ENCODE data around the gene TMPRSS7.

TMPRSS7 gene

GRCh38 chr3:112034436-112034835, at the start of gene TMPRSS7:
TSS of gene TMPRSS7 (plus strand) at chr3:112034736. CDS start at chr3:112034846, 110 bp downstream.
- in situ Hi-C loops (cut with MboI; ENCODE audit: low sequenced_read_pairs) = no loop called here

DNA sequence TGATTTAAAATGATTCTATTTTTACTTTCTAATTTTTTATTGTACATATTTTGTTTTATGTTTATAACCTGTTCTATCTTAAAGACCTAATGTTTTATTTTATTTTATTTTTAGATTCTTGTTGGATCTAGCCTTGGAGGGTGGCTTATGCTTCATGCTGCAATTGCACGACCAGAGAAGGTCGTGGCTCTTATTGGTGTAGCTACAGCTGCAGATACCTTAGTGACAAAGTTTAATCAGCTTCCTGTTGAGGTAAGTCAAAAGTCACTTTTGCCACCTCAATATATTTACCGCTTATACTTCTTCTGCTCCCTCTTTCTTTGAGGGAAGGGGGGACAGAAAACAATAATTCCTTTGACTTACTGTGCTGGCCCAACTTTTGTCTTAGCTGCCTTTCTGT, 47.7 kb upstream of the TMPRSS7 start:
- in situ Hi-C loops (cut with MboI; ENCODE audit: low sequenced_read_pairs) = no loop called here

- in situ Hi-C loops (cut with MboI; ENCODE audit: low sequenced_read_pairs) = no loop called here
Observed at GRCh38 chr3:111989061-111989678, 45.4 kb upstream of the TMPRSS7 start.

DNA sequence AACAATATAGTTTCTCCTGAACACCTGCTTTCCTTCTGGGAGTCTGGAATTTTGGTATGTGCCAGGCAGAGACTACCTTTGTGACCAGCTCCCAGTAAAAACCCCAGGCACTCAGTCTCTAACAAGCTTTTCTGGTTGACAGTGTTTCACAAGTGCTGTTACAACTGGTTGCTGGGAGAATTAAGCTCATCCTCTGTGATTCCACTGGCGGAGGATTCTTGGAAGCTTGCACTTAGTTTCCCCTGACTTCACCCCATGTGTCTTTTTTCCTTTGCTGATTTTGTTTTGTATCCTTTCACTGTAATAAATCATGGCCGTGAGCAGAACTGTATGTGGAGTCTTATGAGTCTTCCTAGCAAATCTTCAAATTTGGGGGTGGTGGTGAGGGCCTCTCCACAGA, 41.5 kb upstream of the TMPRSS7 start:
- in situ Hi-C loops (cut with MboI; ENCODE audit: low sequenced_read_pairs) = no loop called here

DNA sequence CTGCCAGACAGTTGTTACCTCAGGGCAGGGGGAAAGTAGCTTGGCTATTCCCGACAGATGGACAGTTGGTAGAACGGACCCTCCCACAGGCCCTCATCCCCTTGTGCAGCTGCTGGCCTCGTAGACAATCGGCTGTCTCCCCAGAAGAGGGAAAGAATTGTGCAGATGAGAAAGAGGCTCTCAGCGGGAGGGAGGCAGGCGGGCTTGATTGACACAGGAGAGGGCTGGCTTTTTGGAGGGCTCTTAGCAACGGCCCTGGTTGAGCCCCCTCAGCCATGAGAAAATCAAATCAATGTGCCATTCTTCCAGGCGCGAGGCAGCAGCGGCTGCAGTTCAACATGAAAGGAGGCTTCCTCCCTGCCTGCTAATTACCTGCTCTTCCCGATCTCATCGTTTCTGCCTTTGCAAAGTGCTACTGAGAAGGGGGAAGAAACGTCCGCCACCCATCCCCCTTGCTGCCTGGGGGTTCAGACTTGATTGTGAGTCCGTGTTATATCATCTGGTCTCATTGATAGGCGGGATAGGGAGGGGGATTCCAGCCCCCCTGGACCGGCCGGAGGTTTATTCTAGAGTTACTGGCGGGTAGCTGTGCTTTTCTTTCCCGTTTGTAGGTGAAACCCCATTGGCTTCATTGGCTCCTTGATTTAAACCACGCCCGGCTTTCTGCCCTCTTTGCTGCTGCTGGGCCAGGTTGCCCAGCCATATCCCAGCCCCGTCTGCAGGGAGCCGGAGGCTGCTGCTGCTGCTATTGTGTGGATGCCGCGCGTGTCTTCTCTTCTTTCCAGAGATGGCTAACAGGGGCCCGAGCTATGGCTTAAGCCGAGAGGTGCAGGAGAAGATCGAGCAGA, 35.7 kb upstream of the TMPRSS7 start, which contains the start of gene TAGLN3:
TAGLN3 (plus strand) TSS at position 287 of the 848 bp plus-strand sequence; CDS start at position 788, 501 bp downstream.
- in situ Hi-C loops (cut with MboI; ENCODE audit: low sequenced_read_pairs) = no loop called here

DNA sequence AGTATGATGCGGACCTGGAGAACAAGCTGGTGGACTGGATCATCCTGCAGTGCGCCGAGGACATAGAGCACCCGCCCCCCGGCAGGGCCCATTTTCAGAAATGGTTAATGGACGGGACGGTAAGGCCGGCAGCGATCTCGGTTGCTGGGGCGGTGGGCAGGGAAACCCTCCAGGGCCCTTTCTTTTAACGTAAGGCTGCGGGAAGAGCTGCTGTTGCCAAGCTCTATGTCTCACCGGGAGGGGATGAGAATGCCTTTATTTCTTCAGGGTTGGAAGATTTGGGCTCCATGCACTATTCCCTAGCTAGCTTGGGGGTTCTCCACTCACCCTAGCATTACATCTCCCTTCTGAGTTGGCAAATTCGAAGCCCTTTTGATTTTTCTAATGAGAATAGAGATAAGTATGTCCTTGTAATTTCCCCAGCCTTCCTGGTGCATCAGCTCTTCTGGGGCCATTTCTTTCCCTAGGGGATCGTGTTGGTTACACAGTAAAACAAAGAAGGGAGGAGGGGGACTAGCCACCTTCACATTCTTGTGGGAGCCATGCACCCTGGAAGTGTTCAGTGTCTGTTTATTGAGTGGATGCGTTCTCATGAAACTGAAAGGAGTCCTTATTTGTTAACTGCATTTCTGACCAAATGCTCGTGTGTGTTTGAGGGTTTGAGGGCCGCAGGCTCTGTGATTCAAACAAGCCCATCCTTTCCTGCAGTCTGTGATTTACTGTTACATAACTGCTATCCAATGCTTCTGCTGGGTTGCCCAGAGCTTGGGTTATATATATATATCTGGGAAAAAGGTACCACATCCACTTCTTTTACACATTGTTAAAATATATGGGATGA, 34.8 kb upstream of the TMPRSS7 start:
- in situ Hi-C loops (cut with MboI; ENCODE audit: low sequenced_read_pairs) = no loop called here

DNA sequence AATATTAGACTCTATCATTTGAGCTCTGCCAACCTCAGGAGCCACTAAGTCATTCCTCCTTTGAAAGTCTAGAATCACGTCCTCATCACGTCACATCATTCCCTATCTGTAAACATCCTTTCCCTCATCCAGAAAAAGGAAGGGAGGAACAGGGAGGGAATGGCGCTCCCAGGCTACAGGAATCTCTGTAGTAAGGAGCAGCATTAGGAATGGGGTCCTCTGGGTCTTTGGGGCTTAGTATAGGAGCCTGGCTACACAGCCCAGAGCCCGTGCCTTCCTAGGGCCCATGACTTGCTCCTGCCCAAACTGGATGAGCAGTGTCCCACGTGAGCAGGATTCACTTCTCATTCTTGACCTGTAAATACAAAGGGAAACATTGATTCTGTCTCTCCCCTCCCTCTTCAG, 34.2 kb upstream of the TMPRSS7 start:
- in situ Hi-C loops (cut with MboI; ENCODE audit: low sequenced_read_pairs) = no loop called here

DNA sequence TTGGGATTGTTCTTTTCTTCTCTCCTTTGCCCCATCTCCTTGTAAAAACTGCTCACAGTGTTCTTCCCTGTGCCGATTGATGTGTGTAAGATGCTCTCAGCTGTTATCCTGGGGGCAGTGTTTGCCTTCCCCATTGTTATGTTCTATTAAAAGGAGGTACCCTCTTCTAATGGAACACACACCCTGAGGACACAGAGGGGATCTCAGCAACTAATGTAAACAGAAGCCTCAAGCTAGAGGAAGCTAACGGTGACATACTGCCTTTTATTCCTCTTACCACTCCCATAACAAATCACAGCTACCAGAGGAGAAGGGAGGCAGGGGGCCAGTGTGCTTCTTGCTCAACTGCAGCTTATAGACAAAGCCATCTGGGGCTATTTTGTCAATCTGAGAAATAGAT, 33.6 kb upstream of the TMPRSS7 start:
- in situ Hi-C loops (cut with MboI; ENCODE audit: low sequenced_read_pairs) = no loop called here

DNA sequence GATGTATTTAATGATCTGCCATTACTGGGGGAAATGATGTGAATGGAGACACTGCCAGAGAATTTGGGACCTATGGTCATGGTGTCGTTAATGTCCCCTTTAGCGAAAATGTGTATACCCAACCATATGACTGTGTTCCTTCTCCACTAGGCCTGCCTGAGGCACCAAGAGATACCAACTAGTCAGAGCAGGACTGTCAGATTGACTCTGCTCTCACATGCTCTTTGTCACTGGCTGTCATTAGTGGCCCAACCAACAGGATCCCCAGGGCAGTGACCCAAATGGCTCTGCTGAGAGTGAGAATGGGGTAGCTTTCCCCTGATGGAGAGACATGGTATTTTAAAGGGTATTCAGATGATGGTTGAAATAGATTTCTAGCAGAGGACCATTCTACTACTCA, 33.0 kb upstream of the TMPRSS7 start:
- in situ Hi-C loops (cut with MboI; ENCODE audit: low sequenced_read_pairs) = no loop called here

DNA sequence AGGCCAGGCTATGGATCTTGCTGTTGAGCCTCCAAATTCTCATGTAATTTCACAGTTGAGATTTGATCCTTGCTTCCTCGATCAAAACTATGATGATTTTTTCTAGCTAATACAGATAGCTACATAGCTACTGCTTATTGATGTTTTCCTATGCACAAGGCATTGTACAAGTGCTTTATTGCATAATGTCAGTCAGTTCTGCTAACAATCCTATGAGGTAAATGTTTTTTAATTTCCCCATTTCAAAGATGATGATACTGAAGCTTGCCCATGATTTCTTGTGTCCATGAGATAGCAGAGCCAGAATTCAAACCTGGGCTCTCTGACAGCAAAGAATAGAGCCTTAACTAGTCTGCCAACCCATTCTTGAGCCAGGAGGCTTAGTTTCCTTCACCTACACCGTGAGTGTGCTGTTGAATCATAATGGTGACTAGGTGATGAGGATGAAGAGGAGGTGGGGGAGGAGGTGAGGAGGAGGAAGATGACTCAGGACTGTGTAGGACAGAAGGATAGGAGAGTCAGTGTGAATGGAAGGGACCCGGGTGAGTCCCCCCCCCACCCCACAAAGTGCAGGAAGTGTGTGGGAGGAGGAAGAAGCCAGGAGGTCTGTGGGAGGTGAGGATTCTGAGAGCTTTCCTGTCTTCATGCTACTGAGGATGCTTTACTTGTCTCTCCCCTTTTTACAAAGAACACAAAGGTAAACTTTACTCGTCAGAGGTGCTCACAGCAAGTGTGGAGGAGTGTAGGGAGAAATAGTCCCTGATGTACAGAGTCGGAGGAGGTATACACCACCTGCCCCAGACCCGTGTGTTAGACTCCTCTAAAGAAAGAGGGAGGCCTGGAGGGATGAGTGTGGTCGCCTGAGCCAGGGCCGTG, 32.2 kb upstream of the TMPRSS7 start:
- in situ Hi-C loops (cut with MboI; ENCODE audit: low sequenced_read_pairs) = no loop called here

GRCh38 chr3:112003321-112004080, 31.0 kb upstream of the TMPRSS7 start:
- in situ Hi-C loops (cut with MboI; ENCODE audit: low sequenced_read_pairs) = no loop called here

DNA sequence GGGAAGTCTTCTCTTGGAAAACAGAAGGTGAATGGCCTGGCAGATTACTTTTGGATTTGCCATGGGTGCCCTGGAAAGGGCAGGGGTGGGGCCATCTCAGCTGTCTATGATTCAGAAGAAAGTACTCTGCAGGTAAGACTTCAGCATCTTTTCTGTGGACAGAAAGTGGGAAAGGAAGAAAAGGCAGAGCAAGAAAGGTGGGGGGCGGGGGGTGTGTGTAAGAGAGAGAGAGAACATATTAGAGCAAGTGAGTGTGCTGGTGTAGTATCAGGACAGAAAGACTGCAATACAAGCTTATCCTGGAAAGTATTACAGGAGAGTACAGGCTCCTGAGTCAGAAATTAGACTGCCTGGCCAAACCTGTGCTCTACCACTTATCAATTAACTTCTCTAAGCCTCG, 30.3 kb upstream of the TMPRSS7 start:
- in situ Hi-C loops (cut with MboI; ENCODE audit: low sequenced_read_pairs) = no loop called here

DNA sequence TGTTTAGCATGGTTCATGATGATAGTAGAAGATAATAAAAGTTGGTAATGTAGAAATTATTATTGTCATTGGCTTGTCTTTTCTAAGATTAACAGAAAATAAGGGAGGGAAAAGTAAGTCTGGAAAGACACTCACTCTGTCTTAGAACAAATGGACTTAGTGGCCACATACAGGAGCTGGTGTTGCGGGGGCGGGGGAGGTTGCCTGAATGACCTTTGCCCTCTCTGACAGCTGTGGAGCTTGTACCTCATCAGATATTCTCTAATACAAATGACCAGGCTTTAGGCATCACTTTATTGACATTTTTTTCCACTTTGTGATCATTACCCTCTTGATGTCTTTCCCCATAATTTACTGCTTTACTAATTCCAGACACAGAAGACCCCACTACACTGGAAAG, 29.9 kb upstream of the TMPRSS7 start:
- in situ Hi-C loops (cut with MboI; ENCODE audit: low sequenced_read_pairs) = no loop called here

GRCh38 chr3:112005091-112005672, 29.4 kb upstream of the TMPRSS7 start:
- in situ Hi-C loops (cut with MboI; ENCODE audit: low sequenced_read_pairs) = no loop called here

DNA sequence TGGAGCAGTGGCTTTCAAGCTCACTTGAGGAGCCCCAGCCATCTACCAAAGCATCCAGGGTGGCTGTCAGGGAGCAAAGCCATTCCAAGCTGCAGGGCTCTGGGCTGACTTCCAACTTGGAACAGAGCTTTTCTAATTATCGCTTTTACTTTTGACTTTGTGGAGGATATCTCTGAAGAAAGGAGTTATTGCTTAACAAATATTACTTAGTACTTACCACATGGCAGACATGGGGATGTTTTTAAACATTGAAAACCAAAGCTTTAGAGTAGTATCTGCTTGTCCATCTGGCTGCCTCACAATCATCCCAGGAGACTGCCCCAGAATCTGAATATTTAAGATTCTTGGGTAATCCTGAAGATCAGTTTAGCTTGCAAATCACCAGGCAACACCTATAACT, 26.9 kb upstream of the TMPRSS7 start:
- in situ Hi-C loops (cut with MboI; ENCODE audit: low sequenced_read_pairs) = no loop called here

- in situ Hi-C loops (cut with MboI; ENCODE audit: low sequenced_read_pairs) = no loop called here
Observed at GRCh38 chr3:112009670-112010069, 24.9 kb upstream of the TMPRSS7 start.

DNA sequence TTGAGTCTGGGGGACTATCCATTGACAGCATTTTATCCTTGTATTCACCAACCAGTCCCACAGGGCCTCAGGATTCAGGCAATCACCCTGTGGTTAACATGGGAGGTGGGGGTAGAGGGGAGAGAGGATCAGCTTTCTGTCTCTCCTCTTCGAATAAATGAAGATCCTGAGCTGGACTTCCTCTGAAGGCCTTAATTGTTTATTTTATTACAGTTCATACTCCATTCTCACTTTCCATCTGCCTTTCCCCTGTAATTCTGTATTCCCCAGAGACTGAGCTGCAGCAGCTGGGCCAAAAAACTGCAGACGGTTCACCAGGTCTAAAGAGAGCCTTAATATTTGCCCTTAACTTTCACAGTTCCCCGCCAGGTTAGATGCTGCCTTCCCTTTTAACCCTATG, 23.9 kb upstream of the TMPRSS7 start:
- in situ Hi-C loops (cut with MboI; ENCODE audit: low sequenced_read_pairs) = no loop called here

GRCh38 chr3:112011376-112011940, 23.1 kb upstream of the TMPRSS7 start:
- in situ Hi-C loops (cut with MboI; ENCODE audit: low sequenced_read_pairs) = no loop called here
